Transverse colon (tissue), 4 donors: ENCODE measurements around the gene PLA2G4B.

Experiments
- CTCF ChIP-seq, 5 experiments: fragments of 200-600 bp in 3 of 5; fragments of 450-650 bp in 2 of 5; sonication (generic) in 3 of 5; IDR thresholded peaks; 1 replicate in 2 of 5; 2 replicates in 3 of 5; pipeline ENCODE4 v1.5.1; 2016 to 2017; ENCODE audit warnings: antibody characterized with exemption in 5 of 5, inconsistent platforms in 3 of 5, mild to moderate bottlenecking in 2 of 5, moderate library complexity in 1 of 5
- EP300 ChIP-seq: sonication (generic); formaldehyde crosslinking; IDR thresholded peaks from one replicate; pipeline ENCODE4 v1.6.1; 2017; ENCODE audit warnings: antibody characterized with exemption, low read depth
- POLR2A ChIP-seq: fragments of 450-650 bp; IDR thresholded peaks from one replicate; pipeline ENCODE4 v1.6.1; 2016; ENCODE audit warnings: antibody characterized with exemption, mild to moderate bottlenecking, moderate library complexity
- POLR2AphosphoS5 ChIP-seq, 3 donors: sonication (generic); formaldehyde crosslinking; IDR thresholded peaks; one replicate each; pipeline ENCODE4 v1.6.1; 2016; ENCODE audit warnings: antibody characterized with exemption in 3 of 3

DNA sequence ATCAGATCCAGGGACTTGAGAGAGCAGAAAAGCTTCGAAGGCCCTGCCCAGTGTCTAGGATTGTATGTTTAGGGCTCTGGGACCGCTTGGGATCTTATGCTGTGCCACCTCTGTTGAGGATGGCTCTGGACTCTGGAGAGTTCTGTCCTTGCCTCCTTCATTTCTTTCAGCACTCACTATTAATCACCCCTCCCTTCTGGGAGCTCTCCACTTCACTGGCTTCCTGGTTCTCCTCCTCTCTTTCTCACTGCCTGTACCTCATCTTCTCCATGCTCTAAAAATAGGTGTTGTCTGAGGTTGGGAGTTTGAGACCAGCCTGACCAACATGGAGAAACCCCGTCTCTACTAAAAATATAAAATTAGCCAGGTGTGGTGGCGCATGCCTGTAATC is 47.1 kb upstream of the PLA2G4B start:
- TF ChIP-seq CTCF (IDR thresholded peaks at IDR 0.05), result no peak
- TF ChIP-seq EP300, result no peak
- TF ChIP-seq POLR2A, result no peak
- TF ChIP-seq POLR2AphosphoS5 (IDR thresholded peaks at IDR 0.05), result no peak
